Measurements from ENCODE around the gene ZFP62.

Gene ZFP62

DNA sequence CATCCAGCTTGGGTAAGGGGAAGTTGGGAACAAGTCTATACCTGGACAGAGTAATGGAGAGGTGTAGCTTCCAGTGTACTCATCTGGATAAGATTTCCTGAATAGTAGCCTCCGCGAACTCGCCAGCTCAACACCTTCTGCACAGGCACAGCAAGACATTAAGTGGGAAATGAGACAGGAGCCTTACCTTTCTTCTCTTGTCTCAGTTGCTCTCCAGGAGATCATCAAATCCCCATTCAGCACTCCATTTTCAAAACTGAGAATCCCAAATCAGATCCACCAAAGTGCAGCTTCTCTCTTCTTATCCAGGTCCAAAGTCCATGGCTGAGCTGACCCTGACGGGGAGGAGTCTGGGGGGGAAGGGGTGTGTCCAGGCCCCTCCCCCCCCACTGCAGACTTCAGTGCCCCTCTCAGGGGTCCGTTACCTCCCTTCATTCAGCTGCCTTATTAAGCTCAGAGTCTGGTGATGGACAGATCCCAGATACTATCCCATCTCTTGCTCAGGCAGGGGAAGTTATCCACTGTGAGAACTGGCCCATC is 52.5 kb downstream of the ZFP62 start:
- DNase-seq: no peak

DNA sequence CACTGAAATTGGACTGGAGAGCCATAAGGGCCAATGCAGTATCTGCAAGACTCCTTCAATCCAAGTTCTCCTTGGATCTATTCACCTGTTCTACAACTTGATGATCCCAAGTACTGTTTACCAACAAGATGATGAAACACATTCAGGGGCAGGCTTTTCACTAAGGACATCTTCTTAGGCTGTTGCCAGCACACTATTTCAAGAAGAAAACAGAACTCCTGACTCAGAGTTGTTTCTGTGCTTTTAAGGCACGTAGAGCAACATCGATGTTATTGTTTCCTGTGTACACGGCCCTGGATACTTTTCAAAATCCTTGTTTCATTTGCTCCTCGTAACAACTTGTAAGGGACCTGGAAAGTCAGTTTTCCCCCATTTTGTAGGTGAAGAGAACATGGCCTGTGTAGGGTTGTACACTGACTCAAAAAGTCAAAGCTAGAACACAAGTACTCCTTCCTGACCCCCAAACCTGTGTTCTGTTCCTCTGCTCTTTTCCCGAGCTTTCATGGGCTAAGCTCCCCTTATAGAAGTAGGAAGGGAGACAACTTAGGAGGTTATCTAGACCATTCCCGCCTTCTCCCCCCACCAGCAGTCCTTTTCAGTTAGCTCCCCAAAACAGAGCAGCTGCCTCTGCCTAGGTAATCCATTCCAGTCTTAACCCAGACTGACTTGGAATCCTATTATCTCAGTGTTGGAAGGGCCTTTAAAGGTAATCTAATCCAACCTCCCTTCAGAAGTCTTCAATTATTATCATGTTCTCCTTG is 53.2 kb downstream of the ZFP62 start:
- no peak for DNase-seq

DNA sequence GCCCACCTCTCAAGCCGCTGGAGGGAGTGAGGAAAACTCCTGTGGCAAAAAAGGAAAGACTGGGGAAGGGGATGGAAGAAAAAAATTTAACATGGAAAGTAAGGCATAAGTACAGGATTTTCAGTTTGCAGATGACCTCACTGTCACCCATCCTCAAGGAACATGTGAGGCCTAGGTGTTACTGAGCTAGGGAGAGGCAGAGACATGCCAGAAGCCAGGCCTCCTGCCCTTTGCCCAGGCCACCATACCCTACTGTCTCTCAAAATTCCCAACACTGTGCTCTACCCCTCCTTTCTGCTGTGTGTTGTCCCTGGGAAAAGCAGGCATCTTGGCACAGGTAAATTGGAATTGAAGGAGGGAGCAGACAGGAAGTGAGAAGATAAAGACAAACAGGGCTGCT is 54.0 kb downstream of the ZFP62 start:
- no peak for DNase-seq

DNA sequence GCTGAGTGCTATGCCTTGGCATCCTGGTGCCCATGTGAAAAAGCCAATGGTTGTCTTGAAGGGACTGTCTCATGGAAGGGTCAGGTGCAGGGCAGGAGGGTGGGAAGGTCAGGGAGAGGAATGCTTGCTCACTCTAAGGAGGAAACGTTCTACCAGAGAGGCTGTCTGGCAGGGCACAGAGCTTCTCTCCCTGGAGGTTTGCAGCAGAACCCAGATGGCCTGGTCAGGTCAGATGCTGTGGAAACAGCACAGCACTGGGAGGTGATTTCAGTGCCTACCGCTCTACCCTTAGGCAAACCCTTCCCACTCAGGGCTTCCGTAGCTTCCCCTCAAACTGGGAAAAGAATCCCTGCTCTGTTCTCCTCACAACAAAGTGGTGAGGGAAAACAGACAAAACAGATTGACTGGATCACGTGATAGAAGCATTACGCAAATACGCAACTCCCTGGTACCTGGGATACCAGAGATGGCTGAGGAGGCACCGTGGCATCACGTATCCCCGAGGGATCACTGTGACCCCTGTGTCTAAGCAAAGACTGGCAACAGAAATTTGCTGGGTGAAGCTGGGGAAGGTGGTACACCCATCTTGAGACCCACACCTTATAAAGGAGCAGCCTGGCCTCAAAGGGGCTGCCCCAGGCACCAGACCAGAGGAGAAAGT is 54.6 kb downstream of the ZFP62 start:
- DNase-seq: no peak

DNA sequence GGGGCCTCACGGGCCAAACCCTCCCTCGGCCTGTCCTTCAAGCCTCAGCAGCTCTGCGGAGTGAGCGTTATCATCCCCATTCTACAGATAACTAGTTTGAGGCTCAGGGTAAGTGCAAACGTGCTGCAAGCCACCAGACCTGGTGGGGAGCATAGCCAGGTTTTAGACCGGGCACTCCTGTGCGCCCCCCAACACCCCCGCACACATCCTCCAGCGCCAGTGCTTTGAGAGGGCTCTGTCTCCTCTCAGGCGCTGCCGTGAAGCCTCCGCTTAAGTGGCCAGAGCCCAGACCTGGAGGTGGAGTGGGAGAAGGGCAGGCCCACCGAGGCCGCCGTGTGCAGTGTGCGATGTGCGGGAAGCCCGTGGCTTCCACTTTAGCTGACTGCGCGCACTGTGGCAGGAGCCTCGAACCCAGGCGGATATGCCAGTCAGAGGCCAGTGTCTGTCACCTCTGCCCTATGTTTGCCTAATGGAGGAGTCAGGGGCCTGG is 56.9 kb downstream of the ZFP62 start:
- DNase-seq: no peak

DNA sequence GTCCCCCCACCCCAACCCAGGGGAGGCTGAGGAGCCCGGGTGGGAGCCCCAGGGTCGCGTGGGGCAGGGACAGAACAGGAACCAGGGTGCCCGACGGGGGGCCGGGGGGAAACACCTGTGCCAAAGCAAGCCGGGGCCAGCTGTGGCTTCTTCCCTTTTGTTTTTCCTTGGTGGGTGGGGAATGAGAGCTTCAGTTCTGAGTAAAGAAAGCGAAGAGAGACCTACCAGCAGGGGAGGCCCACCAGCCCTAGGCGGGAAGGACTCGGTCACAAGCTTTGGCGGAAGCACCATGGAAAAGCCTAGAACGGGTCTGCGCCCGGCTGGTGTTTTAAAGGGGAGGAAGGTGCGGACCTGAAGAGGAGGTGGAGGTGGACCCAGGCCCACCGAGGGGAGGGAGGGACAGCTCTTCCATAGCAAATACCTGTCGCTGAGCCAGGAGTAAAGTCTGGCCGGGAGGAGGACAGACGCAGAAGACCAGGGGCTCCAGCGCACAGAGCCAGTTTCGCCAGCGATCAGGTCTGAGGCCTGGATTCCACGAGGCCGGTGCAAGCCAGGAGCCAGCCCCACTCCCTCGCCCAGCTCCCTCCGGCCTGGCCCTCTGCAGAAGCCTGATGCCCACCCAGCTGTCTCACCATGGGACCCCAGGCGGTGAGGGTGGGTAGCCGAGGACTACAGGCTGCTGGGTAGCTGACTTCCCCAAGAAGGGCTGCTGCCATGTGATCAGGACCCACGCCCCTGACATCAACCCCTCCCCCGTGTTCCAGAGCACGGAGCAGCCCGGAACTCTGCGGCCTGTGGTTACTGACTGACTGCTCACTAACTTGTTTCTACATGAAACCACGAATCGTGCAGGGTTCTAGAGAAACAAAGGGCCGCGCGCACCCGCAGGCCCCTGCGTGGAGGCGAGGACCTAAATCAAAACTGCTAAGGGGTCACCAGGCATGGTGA is 57.6 kb downstream of the ZFP62 start:
- peak; percentile 75 for DNase-seq

DNA sequence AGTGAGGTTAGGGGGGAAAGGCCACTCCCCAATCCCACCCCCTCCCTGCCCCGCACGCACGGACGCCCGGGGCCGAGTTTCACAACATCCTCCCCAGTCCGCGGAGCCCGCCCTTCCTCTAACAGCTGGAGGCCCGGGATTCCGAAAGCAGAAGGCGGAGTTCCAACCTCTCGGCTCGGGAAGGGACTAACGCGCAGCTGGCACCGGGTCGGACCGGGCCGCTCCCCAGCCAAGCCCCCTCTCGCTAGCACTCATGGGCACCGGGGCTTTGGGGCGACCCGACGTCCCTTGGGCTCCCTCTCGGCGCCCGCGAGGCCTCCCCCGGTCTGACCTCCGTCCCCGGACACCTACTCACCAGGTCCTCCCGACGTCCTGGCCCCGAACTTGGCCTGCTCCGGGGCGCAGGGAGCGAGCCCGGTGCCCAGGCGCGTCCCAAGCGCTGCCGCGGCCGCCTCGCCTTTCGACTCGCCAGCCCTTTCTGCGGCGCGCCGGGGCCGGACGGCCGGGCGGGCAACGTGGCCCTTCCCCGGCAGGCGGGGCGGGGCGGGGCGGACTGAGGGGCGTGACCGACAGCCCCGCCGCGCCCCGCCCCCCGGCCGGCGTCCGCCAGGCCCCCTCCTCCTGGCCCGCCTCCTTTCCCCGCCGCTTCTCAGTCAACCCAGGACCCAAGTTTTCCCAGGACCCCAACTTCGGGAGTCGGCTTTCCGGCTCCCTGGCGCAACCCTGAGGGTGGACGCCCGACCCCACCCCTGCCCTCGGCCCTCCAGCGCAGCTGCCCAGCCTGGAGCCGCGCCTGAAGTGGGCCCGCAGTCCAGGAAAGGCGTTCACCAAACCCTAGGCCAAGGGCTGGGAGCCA is 58.5 kb downstream of the ZFP62 start, which contains the start of gene MGAT1:
Gene MGAT1, minus strand, starts transcription at position 482 of the 856 bp plus-strand sequence. CDS start 9,835 bp downstream, outside the sequence.
- DNase-seq: peak; percentile 70

DNA sequence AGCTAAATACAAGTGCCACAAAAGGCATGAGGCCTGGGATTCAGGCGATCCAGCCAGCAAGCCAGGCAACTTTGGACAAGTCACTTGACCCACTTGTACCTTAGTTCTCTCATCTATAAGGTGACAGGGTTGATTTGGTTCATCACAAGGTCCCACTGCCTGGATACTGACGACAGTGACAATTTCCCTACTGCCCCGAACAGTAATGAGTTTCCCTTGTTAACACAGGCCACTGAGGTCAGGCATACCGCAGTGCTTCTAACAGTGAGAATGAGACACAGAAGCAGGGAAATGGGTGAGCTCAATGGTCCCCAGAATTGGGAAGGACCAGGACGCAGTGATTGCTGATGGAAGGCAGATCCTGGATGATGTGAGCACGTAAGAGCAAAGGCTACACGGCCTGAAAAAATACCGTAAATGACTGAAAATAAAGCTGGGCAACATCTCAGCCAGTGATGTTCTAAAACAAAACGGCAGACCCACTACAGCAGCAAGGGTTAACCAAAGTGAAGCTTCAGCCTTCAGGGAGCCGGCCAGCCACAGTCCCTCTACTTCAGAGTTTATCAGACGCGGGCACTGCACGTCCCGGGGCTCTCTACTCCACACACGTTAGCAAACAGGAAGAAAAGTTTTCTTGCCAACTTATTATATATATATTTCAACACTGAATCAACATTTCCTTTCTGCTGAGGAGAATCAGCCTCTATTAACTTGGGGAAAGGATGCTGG is 59.3 kb downstream of the ZFP62 start:
- DNase-seq: no peak

DNA sequence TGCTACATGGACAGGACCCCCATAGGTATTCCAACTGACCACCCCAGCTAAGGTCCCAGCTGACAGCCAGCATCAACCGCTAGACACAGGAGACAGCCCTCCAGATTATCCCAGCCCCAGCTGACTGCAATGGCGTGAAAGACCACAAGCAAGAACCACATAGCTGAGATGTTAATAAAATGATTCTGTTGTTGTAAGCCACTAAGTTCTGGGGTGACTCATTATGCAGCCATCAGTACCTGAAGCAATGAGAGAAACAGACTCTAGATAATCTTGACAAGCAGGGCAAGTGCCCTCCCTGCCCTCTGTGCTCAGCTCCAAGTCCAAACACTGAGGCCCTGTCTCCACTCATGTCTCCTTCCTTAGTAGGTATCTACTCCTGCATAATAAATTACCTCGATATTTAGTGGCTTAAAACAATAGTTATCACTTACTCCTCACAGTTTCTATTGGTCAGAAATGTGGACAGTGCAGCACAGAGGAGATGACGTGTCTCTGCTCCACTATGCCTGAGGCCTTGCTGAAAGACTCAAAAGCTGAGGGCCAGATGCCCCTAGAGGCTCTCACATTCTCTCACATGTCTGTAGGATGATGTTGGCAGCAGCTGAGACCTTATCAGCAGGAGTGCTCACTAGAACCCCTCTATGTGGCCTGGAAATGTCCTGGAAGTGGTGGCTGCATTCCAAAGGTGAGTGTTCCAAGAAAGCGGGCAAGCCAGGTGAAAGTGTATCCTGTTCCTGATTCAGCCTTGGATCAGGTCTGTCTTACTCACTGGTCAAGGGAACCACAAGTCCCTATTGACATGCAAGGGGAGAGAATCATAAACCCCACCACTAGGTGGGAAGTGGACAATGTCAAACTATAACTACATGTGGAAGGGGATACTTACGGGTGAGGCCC is 60.9 kb downstream of the ZFP62 start:
- DNase-seq: no peak

DNA sequence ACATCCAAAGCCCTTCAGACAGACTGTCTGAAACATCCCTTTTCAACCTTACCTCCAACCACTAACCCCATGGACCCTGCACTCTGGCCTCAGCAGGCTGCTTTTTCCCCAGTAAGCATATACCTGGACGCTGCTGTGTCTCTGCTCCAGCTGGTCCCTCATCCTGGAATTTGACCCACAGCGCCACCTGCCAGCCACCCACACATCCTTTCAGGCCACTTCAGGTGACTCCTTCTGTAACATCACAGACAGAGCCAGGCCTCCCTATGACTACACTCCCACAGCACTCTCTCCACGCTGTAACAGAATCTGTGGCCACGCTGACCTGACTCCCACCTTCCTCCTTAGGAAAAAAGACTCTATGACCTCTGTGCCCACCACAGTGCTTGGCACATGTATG is 61.9 kb downstream of the ZFP62 start:
- no peak for DNase-seq

DNA sequence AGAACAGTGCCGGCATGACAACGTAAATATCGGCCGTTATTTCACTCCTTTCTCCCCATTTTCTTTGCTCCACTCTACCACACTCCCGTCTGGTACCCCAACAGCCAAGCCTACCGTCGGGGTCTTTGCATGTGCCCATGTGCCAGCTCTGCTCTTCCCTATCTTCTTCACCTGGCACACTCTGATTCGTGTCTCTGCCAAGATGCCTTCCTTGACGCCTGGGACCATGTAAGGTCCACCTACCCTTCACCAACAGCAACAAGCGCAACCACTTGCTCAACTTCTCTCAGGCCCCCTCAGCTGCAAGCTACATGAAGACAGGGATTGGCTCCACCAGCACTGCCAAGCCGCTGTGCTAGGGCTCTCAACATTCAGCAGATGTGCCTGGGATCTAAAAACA is 62.9 kb downstream of the ZFP62 start:
- no peak for DNase-seq

All from activated T-cell treated with anti-CD3 and anti-CD28 coated beads for 4 hours (primary cell).